Stimulated activated effector memory CD8-positive, alpha-beta T cell treated with anti-CD3 and anti-CD28 coated beads, Interleukin-12 subunit alpha, Interleukin-12 subunit beta, amount 100 ng/mL, for 72 hours (primary cell): ENCODE results near the gene MRPL12.
"Not testable (repeated sequence)": the region's sequence is repeated elsewhere in the genome, so short reads cannot be mapped to it uniquely, and the experiment has no call there.

Experiments
- ATAC-seq: fragments of 150-1000 bp; cut with Tn5 transposase; 2 replicates; pipeline ENCODE4 v1.10.0; 2021
- DNase-seq, 2 donors: peaks; one replicate each; pipeline ENCODE4 v3.0.0; 2021 to 2022; ENCODE audit warnings: low spot score in 2 of 2
- H3K27ac Mint-ChIP-seq: one replicate; pipeline ENCODE4 v1.8.0; 2022; ENCODE audit warnings: mild to moderate bottlenecking, mixed read lengths
- H3K36me3 Mint-ChIP-seq: one replicate; pipeline ENCODE4 v1.8.0; 2022; ENCODE audit warnings: mild to moderate bottlenecking, mixed read lengths
- H3K4me1 Mint-ChIP-seq: one replicate; pipeline ENCODE4 v1.8.0; 2022; ENCODE audit warnings: mixed read lengths
- H3K4me3 Mint-ChIP-seq: one replicate; pipeline ENCODE4 v1.8.0; 2022; ENCODE audit warnings: mild to moderate bottlenecking, mixed read lengths
- H3K9me3 Mint-ChIP-seq: one replicate; pipeline ENCODE4 v1.8.0; 2022; ENCODE audit warnings: mixed read lengths

Gene MRPL12

DNA sequence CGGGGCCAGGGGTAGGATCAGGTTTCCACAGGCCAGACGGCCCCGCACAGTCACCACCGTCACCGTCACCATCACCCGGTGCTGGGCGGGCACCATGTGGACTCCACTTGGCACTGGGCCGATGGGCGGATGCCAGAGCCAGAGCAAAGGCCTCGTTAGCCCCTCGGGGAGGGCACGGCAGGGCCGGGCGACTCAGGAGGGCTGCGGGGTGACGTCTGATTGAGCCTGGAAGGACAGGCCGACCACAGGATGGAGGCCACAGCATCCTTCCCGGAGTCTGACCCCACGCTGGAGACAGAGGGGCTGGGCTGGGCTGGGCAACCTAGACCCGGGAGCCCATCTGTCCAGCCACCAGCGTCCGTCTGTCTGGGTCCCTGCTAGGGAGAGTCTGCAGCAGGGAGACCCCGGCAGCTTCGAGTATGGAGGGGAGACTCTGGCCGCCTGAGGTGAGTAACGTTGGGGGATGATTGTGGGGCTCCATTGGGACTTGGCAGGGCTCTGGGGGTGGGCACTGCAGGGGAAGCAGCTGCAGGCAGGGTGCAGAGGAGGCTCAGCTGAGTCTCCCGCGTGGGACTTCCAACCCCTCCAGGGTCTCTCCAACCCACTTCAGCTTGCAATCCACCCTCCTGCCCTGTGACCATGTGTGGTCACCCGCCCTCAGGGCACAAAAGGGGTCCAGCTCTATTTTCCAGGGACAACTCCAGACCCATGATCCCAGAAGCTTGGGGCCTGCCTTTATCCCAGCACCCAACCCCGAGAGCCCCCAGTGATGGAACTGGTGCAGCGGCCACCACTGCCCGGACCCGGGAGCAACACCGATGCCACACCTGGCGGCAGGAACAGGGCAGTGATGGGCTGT lies 31.5 kb downstream of the MRPL12 start:
- DNase-seq (no peak), ATAC-seq (no peak)
- Mint-ChIP-seq H3K36me3 (no peaks in the 10 kb centered on the region), H3K4me1 (peaks cover 14% of the 10 kb centered on the region), H3K9me3 (no peaks in the 10 kb centered on the region), H3K4me3 (no peak overlapping the region), H3K27ac (no peak overlapping the region)

- peaks cover 14% of the 10 kb centered on the region for H3K4me1 Mint-ChIP-seq
- no peaks in the 10 kb centered on the region for H3K9me3 Mint-ChIP-seq
- peak overlapping the region; percentile 49 for H3K4me3 Mint-ChIP-seq
- no peak for DNase-seq
- ATAC-seq, result peak; percentile 41
- no peaks in the 10 kb centered on the region for H3K36me3 Mint-ChIP-seq
- H3K27ac Mint-ChIP-seq, result no peak overlapping the region
Observed at GRCh38 chr17:81735264-81736102, 32.3 kb downstream of the MRPL12 start.

DNA sequence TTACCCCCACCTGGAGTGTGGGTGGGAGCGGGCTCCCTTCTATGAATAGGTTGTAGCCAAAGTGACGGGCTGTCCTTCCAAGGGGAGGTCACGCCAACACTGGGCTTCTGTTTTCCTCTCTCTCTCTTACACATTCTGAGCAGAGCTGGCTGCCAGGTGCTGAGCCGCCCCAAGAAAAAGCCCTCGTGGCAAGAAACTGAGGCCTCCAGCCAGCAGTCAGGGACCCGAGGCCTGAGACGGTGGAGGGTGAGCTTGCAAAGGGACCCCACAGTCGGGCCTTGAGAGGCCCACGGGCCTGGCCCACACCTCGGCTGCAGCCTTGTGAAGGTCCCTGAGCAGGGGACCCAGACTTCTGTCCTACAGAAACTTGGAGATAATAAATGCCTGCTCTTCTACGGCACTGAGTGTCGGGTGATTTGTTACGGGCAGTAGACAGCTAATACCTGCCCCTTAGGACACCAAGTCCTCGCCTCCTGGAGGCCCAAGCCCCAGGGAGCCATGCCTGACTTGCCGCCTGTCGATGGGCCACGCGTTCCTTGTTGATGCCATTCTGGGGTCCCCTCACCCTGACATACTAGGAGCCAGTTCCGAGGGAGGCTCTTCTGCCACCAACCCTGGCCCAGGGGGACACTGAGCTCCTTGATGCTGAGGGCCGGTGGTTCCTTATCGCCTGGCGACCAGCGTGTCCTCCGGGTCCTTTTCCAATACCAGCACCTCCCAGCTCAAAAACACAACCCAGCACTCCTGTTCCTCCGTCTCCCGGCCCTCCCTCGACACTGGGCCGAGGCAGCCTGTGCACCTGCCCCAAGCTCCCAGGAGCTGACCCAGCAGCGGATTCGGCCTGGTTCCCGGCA lies 35.0 kb downstream of the MRPL12 start:
- Mint-ChIP-seq H3K9me3 (no peaks in the 10 kb centered on the region), H3K36me3 (no peaks in the 10 kb centered on the region), H3K4me3 (no peak overlapping the region), H3K4me1 (peaks cover 30% of the 10 kb centered on the region), H3K27ac (no peak overlapping the region)
- no peak for ATAC-seq
- DNase-seq, result no peak

GRCh38 chr17:81738801-81739393 lies 35.7 kb downstream of the MRPL12 start:
- H3K4me3 Mint-ChIP-seq, result no peak overlapping the region
- H3K36me3 Mint-ChIP-seq, result no peaks in the 10 kb centered on the region
- peaks cover 23% of the 10 kb centered on the region for H3K4me1 Mint-ChIP-seq

GRCh38 chr17:81739593-81739992 lies 36.4 kb downstream of the MRPL12 start:
- H3K4me3 Mint-ChIP-seq, H3K36me3 Mint-ChIP-seq, ATAC-seq, H3K9me3 Mint-ChIP-seq, H3K27ac Mint-ChIP-seq, DNase-seq: not testable (repeated sequence)
- H3K4me1 Mint-ChIP-seq, result peaks cover 22% of the 10 kb centered on the region

More at GRCh38 chr17:81738801-81739393, 35.7 kb downstream of the MRPL12 start:
- no peak overlapping the region for H3K27ac Mint-ChIP-seq
- ATAC-seq (no peak), DNase-seq (no peak)
- no peaks in the 10 kb centered on the region for H3K9me3 Mint-ChIP-seq

DNA sequence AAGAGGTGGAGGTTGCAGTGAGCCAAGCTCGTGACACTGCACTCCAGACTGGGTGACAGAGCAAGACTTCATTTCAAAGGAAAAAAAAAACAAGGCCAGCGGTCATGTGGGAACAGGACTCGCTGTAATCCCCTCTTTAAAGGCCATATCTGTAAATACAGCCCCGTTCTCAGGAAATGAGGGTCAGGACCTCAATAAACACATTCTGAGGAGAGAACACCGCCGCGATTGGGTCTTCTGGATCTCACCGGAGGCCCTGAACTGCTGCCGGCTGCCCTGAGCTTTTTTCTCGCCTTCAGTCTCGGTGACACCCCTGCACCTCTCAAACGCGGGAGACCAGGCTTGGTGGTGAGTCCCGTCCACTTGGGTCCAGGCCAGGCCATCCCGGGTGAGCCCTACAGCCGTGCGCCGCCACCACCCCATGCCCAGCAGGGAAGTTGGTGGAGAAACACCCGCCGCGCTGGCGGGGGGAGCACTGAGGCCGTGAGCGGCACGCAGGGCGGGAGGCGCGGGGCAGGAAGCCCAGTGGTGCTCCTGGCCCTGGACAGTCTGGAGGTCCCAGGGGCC lies 37.3 kb downstream of the MRPL12 start:
- DNase-seq (no peak), ATAC-seq (peak; percentile 3)
- peaks cover 20% of the 10 kb centered on the region for H3K4me1 Mint-ChIP-seq
- no peaks in the 10 kb centered on the region for H3K36me3 Mint-ChIP-seq
- no peak overlapping the region for H3K27ac Mint-ChIP-seq
- no peak overlapping the region for H3K4me3 Mint-ChIP-seq
- H3K9me3 Mint-ChIP-seq, result no peaks in the 10 kb centered on the region

GRCh38 chr17:81741049-81741593 lies 38.0 kb downstream of the MRPL12 start:
- peaks cover 15% of the 10 kb centered on the region for H3K4me1 Mint-ChIP-seq

GRCh38 chr17:81741594-81742452 lies 38.7 kb downstream of the MRPL12 start:
- no peak overlapping the region for H3K4me3 Mint-ChIP-seq

More at GRCh38 chr17:81741049-81741593, 38.0 kb downstream of the MRPL12 start:
- no peak overlapping the region for H3K4me3 Mint-ChIP-seq
- no peaks in the 10 kb centered on the region for H3K36me3 Mint-ChIP-seq
- no peaks in the 10 kb centered on the region for H3K9me3 Mint-ChIP-seq
- no peak overlapping the region for H3K27ac Mint-ChIP-seq
- DNase-seq (no peak), ATAC-seq (peak; percentile 44)

More at GRCh38 chr17:81741594-81742452, 38.7 kb downstream of the MRPL12 start:
- H3K36me3 Mint-ChIP-seq, result no peaks in the 10 kb centered on the region
- H3K9me3 Mint-ChIP-seq, result no peaks in the 10 kb centered on the region
- ATAC-seq (peak; percentile 63), DNase-seq (no peak)
- peaks cover 15% of the 10 kb centered on the region for H3K4me1 Mint-ChIP-seq
- H3K27ac Mint-ChIP-seq, result no peak overlapping the region
